NCI-H1417 (cell line): ENCODE results near the gene COX8A.
"Not testable (repeated sequence)": the region's sequence is repeated elsewhere in the genome, so short reads cannot be mapped to it uniquely, and the experiment has no call there.

Source experiments
- DNase-seq, 3 experiments: peaks; one replicate each; lab custom pipeline; 2025; lab: John Stamatoyannopoulos, UW

Gene COX8A

GRCh38 chr11:63969461-63969860, 5.0 kb upstream of the COX8A start:
- DNase-seq = no peak

DNA sequence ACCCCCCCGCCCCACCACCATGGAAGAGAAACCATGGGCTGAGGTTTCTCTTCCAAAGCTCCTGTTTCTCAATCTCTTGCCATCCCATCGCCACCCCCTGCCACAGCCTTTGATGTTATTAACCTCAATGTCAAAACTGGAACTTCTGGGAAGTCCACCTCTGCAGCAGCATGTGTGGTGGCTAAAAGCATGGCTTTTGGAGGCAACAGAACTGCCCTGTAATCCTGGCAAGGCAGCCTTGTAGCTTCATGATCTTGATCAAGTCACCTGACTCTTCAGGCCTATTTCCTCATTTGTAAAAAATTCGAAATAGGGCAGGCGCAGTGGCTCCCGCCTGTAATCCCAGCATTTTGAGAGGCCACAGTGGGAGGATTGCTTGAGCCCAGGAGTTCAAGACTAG, 3.5 kb upstream of the COX8A start:
- no peak for DNase-seq

GRCh38 chr11:63973912-63974258, 535 bp upstream of the COX8A start:
- DNase-seq = not testable (repeated sequence)

DNA sequence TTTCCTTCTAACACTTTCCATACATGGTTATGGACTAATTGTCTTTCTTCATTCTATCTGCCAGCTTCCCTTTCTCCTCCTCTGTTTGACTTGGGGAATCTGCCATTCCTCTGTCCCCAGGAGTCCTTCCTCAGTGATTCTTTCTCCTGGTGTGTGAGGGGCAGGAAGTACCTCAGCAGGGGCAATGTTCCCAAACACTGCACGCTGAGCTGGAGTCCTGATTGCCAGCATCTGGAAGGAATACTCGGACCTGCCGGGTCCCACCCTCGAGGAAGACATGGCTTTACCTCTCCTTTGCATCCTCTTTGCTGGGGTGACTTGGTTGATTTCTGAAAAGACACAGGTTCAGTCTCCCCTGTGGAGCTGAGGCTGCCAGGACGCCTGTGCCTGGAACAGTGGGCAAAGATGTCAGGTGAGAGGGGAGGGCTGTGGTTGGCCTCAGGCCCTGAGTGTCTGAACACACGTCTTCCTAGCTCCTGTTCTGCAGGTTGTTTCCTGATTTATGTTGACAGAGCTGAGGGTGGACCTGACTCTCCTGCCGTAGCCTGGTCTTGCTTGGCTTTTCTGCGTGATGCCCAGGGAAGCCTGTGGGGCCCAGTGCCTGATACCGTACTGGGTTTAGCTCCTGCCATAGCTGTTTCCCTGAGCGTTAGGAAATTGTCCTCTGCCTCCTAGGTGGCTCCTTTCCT, 4.3 kb downstream of the COX8A start:
- no peak for DNase-seq

DNA sequence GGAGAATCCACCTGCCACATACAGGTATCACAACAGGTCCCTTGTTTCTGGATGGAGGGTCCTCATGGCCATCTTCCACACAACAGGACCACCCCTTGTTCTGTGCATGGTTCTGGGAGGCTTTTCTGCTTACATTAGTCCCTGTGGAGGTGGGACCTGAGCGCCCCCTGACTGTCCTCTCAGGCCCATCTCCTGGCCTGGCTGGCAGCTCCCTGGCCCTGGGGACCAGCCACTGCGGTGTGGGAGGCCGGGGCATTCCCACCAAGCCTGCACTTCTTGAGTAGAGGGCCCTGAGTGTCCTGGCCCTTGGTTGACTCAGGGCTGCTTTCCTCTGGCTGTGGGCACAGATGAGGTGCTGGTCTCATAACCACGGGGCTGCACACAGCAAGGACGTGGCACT, 5.0 kb downstream of the COX8A start:
- no peak for DNase-seq

DNA sequence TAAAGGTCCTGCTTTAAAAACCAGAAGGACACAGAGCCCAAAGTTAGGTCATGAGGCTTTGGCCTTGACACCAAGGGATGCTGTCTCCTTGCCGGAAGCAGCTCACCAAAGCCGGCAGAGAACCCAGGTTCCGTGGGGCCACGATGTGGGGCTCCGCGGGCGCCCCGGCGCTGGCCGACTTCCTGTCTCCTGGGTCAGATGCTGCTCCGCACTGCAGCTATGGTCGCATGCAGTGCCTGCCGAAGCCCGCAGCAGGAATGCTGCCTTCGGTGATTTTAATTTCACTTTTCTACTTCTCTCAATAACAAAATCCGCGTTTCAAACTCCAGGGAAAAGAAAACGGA, 11.4 kb downstream of the COX8A start:
- DNase-seq = no peak

DNA sequence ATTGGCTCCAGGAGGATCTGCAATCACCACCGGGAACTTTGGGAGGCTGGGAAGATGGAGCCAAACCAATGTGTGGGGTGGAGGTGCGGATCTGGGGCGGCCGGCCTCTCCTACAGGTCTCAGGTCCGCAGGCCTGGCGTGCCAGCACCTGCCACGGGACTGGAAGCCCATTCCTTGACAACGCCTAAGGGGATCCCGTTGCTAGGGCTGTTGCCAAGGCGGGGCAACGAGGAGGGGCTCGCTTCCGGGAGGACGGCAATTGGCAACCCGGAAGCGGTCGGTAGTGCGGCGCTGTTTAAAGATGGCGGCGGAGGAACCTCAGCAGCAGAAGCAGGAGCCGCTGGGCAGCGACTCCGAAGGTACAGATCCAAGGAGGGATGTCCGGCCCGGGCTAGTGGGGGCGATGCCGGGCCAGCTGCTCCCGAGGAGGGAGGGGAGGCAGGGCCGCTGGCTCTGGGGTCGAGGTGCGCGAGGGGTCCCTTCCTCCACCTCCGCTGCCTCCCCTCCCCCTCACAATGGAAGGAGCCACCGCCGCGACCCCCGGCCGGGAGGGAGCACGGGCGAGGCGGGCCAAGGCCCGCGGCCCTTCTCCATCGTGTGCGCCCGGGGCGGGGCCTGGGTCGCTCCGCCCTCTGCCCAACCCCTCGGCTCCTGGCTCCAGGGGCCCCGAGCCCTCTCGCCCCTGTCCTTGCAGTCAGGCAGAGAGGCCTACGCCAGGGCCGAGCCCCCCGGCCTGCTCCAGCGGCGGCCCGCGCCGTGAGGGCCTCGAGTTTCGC, 11.9 kb downstream of the COX8A start, which contains the start of gene OTUB1:
Gene OTUB1 (plus strand): TSS at position 283 of the 776 bp plus-strand sequence. CDS start 19 bp downstream, at position 302.
- DNase-seq = peak; percentile 95 to 98 (median 96)

GRCh38 chr11:63986932-63987513, 12.6 kb downstream of the COX8A start:
- no peak for DNase-seq

DNA sequence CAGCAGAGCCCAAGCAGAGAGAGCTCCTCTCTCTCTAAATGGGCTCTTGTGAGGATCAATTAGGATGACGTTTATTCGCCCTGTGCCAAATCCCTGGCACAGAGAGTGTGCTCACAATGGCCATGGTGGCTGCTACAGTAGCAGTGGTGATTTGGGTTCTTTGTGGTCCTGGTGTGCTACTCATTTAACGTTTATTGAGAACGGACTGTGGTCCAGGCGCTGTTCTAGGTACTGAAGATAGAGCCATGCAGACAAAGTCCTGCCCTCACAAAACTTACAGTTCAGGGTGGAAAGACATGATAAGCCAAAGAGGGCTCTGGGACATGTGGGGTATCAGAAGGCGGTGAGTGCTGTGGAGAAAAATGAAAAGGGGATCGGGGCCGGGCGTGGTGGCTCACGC, 17.1 kb downstream of the COX8A start:
- DNase-seq = no peak

DNA sequence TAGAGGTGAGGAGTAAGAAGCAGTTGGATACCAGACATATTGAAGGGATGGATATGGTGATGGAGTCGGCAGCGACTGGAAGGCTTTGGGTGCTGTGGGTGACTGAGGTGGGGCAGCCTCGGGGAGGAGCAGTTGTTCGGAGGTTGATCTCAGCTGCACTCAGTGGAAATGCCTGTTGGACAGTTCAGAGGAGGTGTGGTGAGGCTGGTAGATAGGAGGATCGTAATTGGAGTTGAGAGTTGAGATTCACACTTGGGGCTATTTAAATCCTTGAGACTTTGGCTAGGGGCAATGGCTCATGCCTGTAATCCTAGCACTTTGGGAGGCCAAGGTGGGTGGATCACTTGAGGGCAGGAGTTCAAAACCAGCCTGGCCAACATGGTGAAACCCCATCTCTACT, 18.7 kb downstream of the COX8A start:
- DNase-seq = no peak

- no peak for DNase-seq
Measured at GRCh38 chr11:63993993-63994392, 19.6 kb downstream of the COX8A start.

GRCh38 chr11:63996512-63996911, 22.1 kb downstream of the COX8A start:
- DNase-seq = no peak

- DNase-seq = no peak
Measured at GRCh38 chr11:63997104-63997700, 22.8 kb downstream of the COX8A start.

- no peak for DNase-seq
Measured at GRCh38 chr11:63997801-63998337, 23.4 kb downstream of the COX8A start.

- no peak for DNase-seq
Measured at GRCh38 chr11:63998558-63999348, 24.3 kb downstream of the COX8A start.

- DNase-seq = peak in 1 of 3 experiments; percentile 90
Measured at GRCh38 chr11:63999349-64000025, 25.1 kb downstream of the COX8A start.

DNA sequence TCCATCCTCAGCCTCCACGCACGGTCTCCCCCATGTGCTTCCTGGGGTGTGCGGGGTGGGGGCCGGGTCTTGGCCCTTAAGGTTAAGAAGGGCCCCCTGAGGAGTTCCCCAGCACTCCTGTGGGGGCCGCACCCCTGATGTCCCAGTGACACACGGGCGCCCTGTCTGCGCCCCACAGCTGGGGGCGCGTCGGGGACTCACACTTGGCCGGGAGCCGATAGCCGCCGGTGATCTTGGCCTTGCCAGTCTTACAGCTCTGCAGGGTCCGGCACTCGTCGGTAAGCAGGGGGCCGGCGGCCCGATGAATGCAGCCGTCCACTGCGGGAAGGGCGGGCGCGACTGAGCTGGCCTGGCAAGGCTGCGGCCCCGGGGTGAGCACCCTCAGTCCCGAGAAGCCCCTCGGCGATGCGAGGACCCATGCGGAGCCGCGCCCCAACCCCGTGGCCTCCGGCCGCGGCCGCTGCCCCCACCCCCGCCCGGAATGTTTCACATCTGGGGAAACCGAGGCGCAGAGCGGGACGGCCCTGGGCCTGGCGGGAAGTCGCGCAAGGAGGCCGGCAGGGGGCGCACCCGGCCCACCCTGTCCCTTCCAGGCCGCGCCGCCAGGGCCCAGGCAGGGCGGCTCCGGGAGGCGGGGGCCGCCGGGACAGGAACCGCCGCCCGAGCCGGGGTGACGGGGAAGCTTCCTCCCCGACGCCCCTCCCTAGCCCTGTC, 25.8 kb downstream of the COX8A start:
- DNase-seq = peak in 1 of 3 experiments; percentile 61

GRCh38 chr11:64000740-64001483, 26.5 kb downstream of the COX8A start:
- DNase-seq = no peak

- DNase-seq = peak in 1 of 3 experiments; percentile 16
Measured at GRCh38 chr11:64001484-64002420, 27.3 kb downstream of the COX8A start.
